ENCODE results near the gene MGAT1.

The MGAT1 gene

GRCh38 chr5:180803181-180804128, 849 bp upstream of the MGAT1 start:
- Mint-ChIP-seq H3K9me3 (no peaks in the 10 kb centered on the region), H3K4me1 (peaks cover 78% of the 10 kb centered on the region), H3K4me3 (peak overlapping the region; percentile 77 to 87 (median 84)), H3K27ac (peak overlapping the region; percentile 92 to 97 (median 96)), H3K27me3 (ENCODE audit: low read depth) (no peaks in the 10 kb centered on the region), H3K36me3 (ENCODE audit: low read depth) (peaks cover 13% of the 10 kb centered on the region)
- TF ChIP-seq CTCF (IDR thresholded peaks at IDR 0.05; ENCODE audit: unreplicated experiment in 3 of 3): peak; percentile 28 to 30 (median 28)

GRCh38 chr5:180801596-180802324, 846 bp downstream of the MGAT1 start:
- Mint-ChIP-seq H3K4me3 (peak overlapping the region; percentile 77 to 89 (median 82)), H3K4me1 (peaks cover 65% of the 10 kb centered on the region), H3K27me3 (ENCODE audit: low read depth) (no peaks in the 10 kb centered on the region), H3K36me3 (ENCODE audit: low read depth) (peaks cover 10% of the 10 kb centered on the region), H3K27ac (peak overlapping the region; percentile 55 to 86 (median 84)), H3K9me3 (no peaks in the 10 kb centered on the region)
- no peak for TF ChIP-seq CTCF (IDR thresholded peaks at IDR 0.05; ENCODE audit: unreplicated experiment in 3 of 3)

GRCh38 chr5:180799902-180800801, 2.5 kb downstream of the MGAT1 start:
- no peak for TF ChIP-seq CTCF (IDR thresholded peaks at IDR 0.05; ENCODE audit: unreplicated experiment in 3 of 3)
- no peaks in the 10 kb centered on the region for H3K27me3 Mint-ChIP-seq (ENCODE audit: low read depth)
- no peaks in the 10 kb centered on the region for H3K9me3 Mint-ChIP-seq
- peak overlapping the region; percentile 75 to 89 (median 77) for H3K4me3 Mint-ChIP-seq
- peak overlapping the region in 2 of 3 experiments; percentile 12 to 84 for H3K27ac Mint-ChIP-seq
- peaks cover 19% of the 10 kb centered on the region for H3K36me3 Mint-ChIP-seq (ENCODE audit: low read depth)
- H3K4me1 Mint-ChIP-seq: peaks cover 64% of the 10 kb centered on the region

GRCh38 chr5:180799194-180799593, 3.4 kb downstream of the MGAT1 start:
- TF ChIP-seq CTCF (IDR thresholded peaks at IDR 0.05; ENCODE audit: unreplicated experiment in 3 of 3): peak; percentile 23 to 42 (median 27)
- Mint-ChIP-seq H3K4me1 (peaks cover 63% of the 10 kb centered on the region), H3K36me3 (ENCODE audit: low read depth) (peaks cover 18% of the 10 kb centered on the region), H3K27me3 (ENCODE audit: low read depth) (no peaks in the 10 kb centered on the region), H3K4me3 (peak overlapping the region in 1 of 3 experiments; percentile 40), H3K27ac (no peak overlapping the region), H3K9me3 (no peaks in the 10 kb centered on the region)

GRCh38 chr5:180798193-180798592, 4.4 kb downstream of the MGAT1 start:
- H3K36me3 Mint-ChIP-seq (ENCODE audit: low read depth): peaks cover 18% of the 10 kb centered on the region
- no peaks in the 10 kb centered on the region for H3K27me3 Mint-ChIP-seq (ENCODE audit: low read depth)
- H3K9me3 Mint-ChIP-seq: no peaks in the 10 kb centered on the region
- TF ChIP-seq CTCF (IDR thresholded peaks at IDR 0.05; ENCODE audit: unreplicated experiment in 3 of 3): no peak
- H3K27ac Mint-ChIP-seq: no peak overlapping the region
- H3K4me1 Mint-ChIP-seq: peaks cover 59% of the 10 kb centered on the region
- H3K4me3 Mint-ChIP-seq: no peak overlapping the region
